IPS-18a (cell line): ENCODE data around the gene FBXW11.

Source experiments
- H3K27ac ChIP-seq: one replicate; pipeline ENCODE4 v1.5.1; 2013; ENCODE audit warnings: low read length
- H3K27me3 ChIP-seq: one replicate; pipeline ENCODE4 v1.6.1; 2013; ENCODE audit warnings: mild to moderate bottlenecking, low read length; ENCODE audit not compliant: control insufficient read depth, insufficient read depth
- H3K36me3 ChIP-seq: one replicate; pipeline ENCODE4 v1.6.1; 2013; ENCODE audit warnings: low read depth, low read length; ENCODE audit not compliant: control insufficient read depth
- H3K4me1 ChIP-seq: one replicate; pipeline ENCODE4 v1.6.1; 2013; ENCODE audit warnings: low read depth, low read length; ENCODE audit not compliant: control insufficient read depth
- H3K4me3 ChIP-seq: one replicate; pipeline ENCODE4 v1.5.1; 2013; ENCODE audit warnings: low read length
- H3K9ac ChIP-seq: one replicate; pipeline ENCODE4 v1.6.1; 2013; ENCODE audit warnings: mild to moderate bottlenecking, low read length, moderate library complexity
- H3K9me3 ChIP-seq: one replicate; pipeline ENCODE4 v1.6.1; 2013; ENCODE audit warnings: low read depth, low read length; ENCODE audit not compliant: control insufficient read depth

The FBXW11 gene

DNA sequence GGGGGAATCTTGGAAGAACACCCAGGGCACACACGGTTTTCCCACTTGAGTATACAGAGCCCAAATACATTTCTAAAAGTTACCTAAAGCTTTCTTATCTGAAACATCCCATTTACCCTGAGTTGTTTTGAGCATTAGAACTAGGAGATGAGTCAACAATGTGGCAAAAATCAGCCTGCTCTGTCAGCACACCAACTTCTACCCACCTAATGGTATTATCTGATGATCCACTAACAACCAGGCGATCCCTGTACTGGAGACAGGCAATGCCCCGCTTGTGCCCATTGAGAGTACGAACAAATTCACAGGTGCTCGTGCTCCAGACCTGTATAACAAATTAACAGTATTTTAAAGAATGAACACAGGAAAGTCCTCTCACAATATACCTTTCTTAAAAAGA, 133.8 kb downstream of the FBXW11 start:
- H3K9me3 ChIP-seq = no peaks in the 10 kb centered on the region
- no peak overlapping the region for H3K4me3 ChIP-seq
- peaks cover 93% of the 10 kb centered on the region for H3K36me3 ChIP-seq
- no peaks in the 10 kb centered on the region for H3K27me3 ChIP-seq
- no peak overlapping the region for H3K9ac ChIP-seq
- H3K4me1 ChIP-seq = no peaks in the 10 kb centered on the region
- no peak overlapping the region for H3K27ac ChIP-seq

DNA sequence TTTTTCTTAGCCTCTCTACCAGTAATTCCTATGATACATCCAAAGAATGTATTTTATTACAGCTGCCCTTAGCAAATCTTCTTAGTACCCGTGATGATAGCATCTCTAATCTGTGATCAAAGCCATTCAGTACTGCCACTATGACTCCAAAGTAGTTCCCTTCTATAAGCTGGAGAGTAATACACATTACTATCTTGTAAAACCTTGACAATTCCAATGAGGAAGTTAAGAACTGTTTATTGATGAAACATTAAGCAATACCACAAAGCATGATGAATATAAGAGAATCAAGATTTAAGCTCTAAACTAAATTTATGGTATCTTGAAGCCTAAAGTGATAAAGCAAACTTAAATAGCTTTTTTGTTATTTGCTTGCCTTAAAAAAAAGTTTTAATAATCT, 134.7 kb downstream of the FBXW11 start:
- H3K9me3 ChIP-seq = no peaks in the 10 kb centered on the region
- H3K36me3 ChIP-seq = peaks cover 92% of the 10 kb centered on the region
- no peak overlapping the region for H3K9ac ChIP-seq
- H3K4me3 ChIP-seq = no peak overlapping the region
- H3K27me3 ChIP-seq = no peaks in the 10 kb centered on the region
- no peak overlapping the region for H3K27ac ChIP-seq
- H3K4me1 ChIP-seq = no peaks in the 10 kb centered on the region

DNA sequence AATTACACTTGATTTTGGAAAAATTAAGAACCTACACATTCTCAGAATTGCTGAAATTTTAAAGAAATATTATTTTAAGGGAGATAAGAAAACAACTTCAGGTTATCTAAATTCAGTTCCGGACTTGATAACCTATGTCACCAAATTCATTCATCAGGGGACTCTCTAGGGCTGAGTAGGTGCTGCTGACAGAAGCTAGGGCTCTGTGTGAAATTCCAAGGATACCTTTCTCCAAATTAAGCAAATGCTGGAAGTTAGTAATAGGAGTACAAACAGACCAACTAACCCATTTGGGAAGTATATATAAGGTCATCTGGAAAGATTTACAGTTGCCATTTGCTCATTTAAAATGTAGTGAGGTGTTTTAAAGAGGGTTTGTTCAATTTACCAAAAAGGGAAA, 136.5 kb downstream of the FBXW11 start:
- H3K9ac ChIP-seq = no peak overlapping the region
- H3K27me3 ChIP-seq = no peaks in the 10 kb centered on the region
- no peaks in the 10 kb centered on the region for H3K4me1 ChIP-seq
- H3K27ac ChIP-seq = no peak overlapping the region
- H3K4me3 ChIP-seq = no peak overlapping the region
- H3K9me3 ChIP-seq = no peaks in the 10 kb centered on the region
- H3K36me3 ChIP-seq = peaks cover 76% of the 10 kb centered on the region

DNA sequence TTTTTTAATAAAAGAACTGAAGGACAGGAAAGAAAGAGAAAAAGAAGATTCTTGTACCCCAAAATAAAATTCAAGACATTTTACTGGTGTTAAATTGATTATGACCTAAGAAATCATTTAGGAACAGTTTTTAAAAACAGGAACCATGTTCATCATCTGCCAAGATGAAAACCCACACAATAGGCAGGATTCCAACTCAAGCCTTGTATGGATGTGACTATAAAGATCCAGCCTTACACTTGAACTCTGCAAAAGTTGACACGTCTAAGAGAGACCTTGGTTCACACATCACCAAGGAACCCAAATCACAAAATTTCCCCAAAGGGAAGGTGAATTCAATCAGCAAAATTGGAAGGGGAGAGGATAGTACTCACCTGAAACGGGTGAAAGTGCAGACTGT, 138.2 kb downstream of the FBXW11 start:
- Histone ChIP-seq H3K4me1 (no peaks in the 10 kb centered on the region), H3K27ac (no peak overlapping the region), H3K36me3 (peaks cover 72% of the 10 kb centered on the region), H3K9ac (no peak overlapping the region), H3K9me3 (no peaks in the 10 kb centered on the region), H3K27me3 (no peaks in the 10 kb centered on the region), H3K4me3 (no peak overlapping the region)

DNA sequence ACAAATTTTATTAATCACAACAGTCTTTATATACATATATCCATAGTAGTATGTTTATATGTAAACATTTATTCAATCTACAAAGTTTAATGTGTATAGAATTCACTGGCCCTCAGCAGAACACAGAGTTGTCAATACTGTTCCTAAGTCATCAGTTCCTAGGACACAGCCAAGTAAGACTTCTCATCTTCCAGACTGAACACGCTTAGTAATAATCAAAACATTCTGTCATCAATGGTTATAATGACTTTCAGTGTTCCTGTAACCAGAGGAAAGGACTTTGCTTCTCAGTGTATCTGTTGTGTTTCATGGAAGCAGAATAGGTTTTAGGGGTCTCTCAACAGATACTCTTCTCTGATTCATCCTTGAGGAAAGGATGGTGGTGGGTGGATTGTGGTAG, 138.7 kb downstream of the FBXW11 start:
- Histone ChIP-seq H3K27ac (no peak overlapping the region), H3K9me3 (no peaks in the 10 kb centered on the region), H3K27me3 (no peaks in the 10 kb centered on the region), H3K4me3 (no peak overlapping the region), H3K4me1 (no peaks in the 10 kb centered on the region), H3K9ac (no peak overlapping the region), H3K36me3 (peaks cover 73% of the 10 kb centered on the region)

DNA sequence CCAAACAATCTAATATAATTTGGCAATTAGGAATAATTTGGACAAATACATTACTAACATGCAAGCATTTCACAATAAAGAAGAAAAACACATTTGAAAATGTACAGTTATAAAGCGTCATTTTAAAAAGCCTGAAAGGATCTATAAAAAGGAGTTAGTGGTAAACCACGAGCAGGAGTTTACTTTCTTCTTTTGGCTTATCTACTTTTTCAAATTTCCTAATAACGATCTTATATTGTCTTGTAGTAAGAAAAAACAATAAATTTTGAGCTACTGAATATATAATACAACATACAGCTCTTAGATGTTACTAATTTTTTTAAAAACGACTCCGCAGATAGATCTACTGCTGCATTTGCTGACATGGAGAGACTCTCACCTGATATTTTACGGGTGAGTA, 141.0 kb downstream of the FBXW11 start:
- no peaks in the 10 kb centered on the region for H3K4me1 ChIP-seq
- peaks cover 55% of the 10 kb centered on the region for H3K36me3 ChIP-seq
- no peak overlapping the region for H3K27ac ChIP-seq
- no peaks in the 10 kb centered on the region for H3K27me3 ChIP-seq
- H3K9ac ChIP-seq = no peak overlapping the region
- no peaks in the 10 kb centered on the region for H3K9me3 ChIP-seq
- no peak overlapping the region for H3K4me3 ChIP-seq

DNA sequence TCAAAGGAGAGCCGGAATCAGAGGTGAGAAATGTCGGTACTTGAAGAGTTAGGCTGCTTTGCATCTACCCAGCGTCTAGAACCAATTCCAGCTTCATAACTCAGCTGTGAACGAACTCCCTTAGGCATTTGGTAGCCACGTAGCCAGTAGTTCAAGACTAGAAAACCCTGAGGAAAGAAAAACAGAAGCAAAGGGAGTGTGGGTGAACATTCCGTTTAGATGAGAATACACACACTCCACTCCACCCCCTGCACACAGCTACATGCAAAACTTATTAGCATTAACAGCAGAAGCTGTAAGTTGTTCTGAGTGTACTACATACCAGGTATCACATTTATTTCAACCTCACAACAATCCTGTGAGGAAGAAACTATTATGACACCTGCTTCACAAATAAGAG, 142.5 kb downstream of the FBXW11 start:
- H3K36me3 ChIP-seq = peaks cover 42% of the 10 kb centered on the region
- H3K4me1 ChIP-seq = no peaks in the 10 kb centered on the region
- no peak overlapping the region for H3K27ac ChIP-seq
- H3K9ac ChIP-seq = no peak overlapping the region
- no peak overlapping the region for H3K4me3 ChIP-seq
- H3K9me3 ChIP-seq = no peaks in the 10 kb centered on the region
- no peaks in the 10 kb centered on the region for H3K27me3 ChIP-seq

DNA sequence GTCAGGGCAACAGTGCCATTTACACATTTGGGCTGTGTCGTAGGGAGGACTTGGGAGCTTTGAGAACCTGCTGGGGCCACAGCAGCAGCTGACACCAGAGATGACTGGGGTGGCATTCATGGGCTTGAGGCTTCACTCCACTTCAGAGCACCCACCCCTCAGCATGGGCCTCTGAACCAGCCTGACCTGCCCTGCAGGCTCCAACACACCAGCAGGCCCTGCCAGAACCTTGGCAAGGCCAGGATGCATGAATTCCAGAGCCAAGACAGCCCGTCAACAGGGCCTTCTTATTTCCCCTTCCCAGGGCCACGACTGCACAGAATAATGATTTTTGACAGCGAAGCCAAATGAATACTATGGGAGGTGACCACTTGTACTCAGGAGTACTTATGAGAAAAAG, 143.8 kb downstream of the FBXW11 start:
- no peaks in the 10 kb centered on the region for H3K27me3 ChIP-seq
- peaks cover 29% of the 10 kb centered on the region for H3K36me3 ChIP-seq

DNA sequence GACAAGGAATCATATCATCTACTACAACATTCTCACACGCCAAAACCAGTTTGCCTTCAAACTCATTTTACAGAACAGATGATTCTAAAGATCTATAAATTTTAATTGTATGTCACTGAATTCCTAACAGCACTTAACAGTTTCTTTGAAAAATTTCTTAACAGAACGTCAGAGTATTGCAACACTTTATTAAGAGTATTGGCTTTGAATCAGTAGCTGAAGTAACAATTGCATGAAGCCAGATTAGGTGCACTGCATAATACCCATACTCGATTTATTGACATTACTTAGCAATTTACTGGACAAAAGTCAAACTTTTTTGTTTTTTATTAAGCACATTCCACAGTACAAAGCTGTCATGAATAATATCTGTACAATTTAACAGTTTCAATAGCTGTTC, 145.1 kb downstream of the FBXW11 start:
- H3K9ac ChIP-seq = no peak overlapping the region
- no peak overlapping the region for H3K27ac ChIP-seq
- H3K4me1 ChIP-seq = no peaks in the 10 kb centered on the region
- no peaks in the 10 kb centered on the region for H3K27me3 ChIP-seq
- H3K36me3 ChIP-seq = peaks cover 19% of the 10 kb centered on the region
- H3K4me3 ChIP-seq = no peak overlapping the region
- H3K9me3 ChIP-seq = no peaks in the 10 kb centered on the region

More for the DNA sequence above, 143.8 kb downstream of the FBXW11 start:
- Histone ChIP-seq H3K4me3 (no peak overlapping the region), H3K4me1 (no peaks in the 10 kb centered on the region), H3K9me3 (no peaks in the 10 kb centered on the region), H3K27ac (no peak overlapping the region), H3K9ac (no peak overlapping the region)

DNA sequence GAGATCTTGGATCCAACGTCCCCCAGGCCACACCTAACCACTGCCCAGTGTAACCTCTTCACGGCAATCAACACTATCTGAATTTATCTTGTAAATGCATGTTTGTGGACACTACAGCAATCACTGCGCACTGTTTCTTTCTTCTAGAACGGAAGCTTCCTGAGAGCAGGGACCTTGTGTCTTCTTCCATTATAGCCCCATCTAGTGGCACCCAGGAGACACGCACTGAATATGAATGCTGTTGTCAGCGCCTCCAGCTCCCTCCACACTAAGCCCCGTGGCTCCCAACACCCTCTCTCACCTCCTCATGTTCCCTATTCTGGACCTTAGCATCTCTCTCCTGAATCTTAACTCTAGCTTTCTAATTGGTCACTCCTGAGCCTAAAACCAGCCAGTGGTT, 148.1 kb downstream of the FBXW11 start:
- H3K9me3 ChIP-seq = no peaks in the 10 kb centered on the region
- H3K27ac ChIP-seq = no peak overlapping the region
- H3K9ac ChIP-seq = no peak overlapping the region
- H3K36me3 ChIP-seq = peaks cover 8% of the 10 kb centered on the region
- no peaks in the 10 kb centered on the region for H3K27me3 ChIP-seq
- H3K4me1 ChIP-seq = no peaks in the 10 kb centered on the region
- H3K4me3 ChIP-seq = no peak overlapping the region

DNA sequence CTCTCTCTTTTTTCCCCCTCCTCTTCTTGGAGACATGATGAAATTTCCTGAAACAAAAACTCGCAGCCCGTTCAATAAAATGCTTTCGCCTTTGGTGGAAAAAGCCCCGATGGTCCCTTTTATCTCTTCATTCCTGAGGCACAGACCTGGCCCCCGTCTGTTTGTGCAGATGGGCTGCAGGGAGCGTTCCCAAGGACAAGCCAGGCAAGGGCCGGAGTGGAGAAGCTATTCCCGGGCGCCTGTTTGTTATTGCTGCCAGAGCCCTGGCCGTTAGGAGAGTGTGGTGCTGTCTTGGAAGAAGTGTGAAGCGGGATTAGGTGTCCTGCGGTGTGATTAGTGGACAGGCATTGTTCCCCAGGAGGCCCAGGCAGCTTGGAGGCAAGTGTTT, 149.0 kb downstream of the FBXW11 start:
- no peak overlapping the region for H3K4me3 ChIP-seq
- no peak overlapping the region for H3K9ac ChIP-seq
- peaks cover 2% of the 10 kb centered on the region for H3K36me3 ChIP-seq
- H3K27ac ChIP-seq = no peak overlapping the region
- no peaks in the 10 kb centered on the region for H3K9me3 ChIP-seq
- H3K27me3 ChIP-seq = no peaks in the 10 kb centered on the region
- no peaks in the 10 kb centered on the region for H3K4me1 ChIP-seq

DNA sequence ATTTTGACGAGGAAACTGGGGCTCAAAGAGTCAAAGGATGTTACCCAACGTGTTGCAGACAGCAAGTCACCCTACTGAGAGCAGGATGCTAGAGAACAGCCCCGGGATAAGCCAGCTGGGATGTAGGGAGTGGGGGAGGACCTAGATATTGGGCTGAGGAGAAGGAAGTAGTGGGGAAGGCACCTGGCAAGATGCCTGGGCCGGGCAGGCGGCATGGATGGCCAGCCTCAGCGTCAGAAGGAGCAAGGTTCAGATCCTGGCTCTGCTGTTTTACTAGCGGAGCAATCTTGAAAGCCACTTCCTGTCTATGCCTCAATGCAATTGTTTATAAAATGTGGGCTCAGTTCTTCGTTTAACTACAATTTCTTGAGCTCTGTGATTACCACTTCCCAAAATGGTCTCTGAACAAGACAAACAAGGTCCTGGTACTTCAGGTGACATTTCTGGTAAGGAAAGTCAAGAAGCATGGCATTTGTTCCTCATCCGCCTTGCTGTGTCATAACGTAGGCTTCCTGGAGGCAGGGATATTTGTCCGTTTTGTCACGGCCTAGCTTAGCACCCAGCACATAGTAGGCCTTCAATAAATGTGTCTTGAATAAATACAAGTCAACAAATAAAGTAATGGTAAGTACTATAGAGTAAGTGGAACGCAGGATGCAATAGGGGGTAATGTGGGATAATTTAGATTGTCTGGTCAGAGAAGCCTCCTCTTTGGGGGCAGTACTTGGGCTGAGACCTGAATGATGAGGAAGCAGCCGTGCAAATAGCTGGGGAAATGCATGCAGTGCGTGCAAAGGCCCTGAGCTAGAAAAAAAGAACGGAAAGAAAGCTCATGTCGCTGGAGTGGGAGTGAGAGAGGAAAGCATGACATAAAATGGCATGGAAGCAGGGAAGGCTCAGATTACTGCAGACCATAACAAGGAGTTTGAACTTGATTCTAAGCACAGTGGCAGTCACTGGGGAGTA, 150.4 kb downstream of the FBXW11 start:
- Histone ChIP-seq H3K27ac (no peak overlapping the region), H3K27me3 (no peaks in the 10 kb centered on the region), H3K9ac (no peak overlapping the region), H3K9me3 (no peaks in the 10 kb centered on the region), H3K4me1 (peaks cover under 1% of the 10 kb centered on the region), H3K4me3 (no peak overlapping the region), H3K36me3 (no peaks in the 10 kb centered on the region)
